Parathyroid adenoma (tissue), 2 donors: ENCODE measurements around the gene PRPF40A.
"Not testable (repeated sequence)": the region's sequence is repeated elsewhere in the genome, so short reads cannot be mapped to it uniquely, and the experiment has no call there.

Experiments used
- H2AFZ ChIP-seq: fragments of 300-600 bp; sonication (generic); one replicate; pipeline ENCODE4 v1.7.0; 2017; ENCODE audit warnings: antibody characterized with exemption, mild to moderate bottlenecking
- H3K27ac ChIP-seq: fragments of 300-600 bp; sonication (generic); one replicate; pipeline ENCODE4 v1.7.0; 2017
- H3K27me3 ChIP-seq: fragments of 300-600 bp; sonication (generic); one replicate; pipeline ENCODE4 v1.7.0; 2017; ENCODE audit warnings: low read length; ENCODE audit not compliant: control insufficient read depth, insufficient read depth
- H3K36me3 ChIP-seq: fragments of 300-600 bp; sonication (generic); one replicate; pipeline ENCODE4 v1.7.0; 2017; ENCODE audit warnings: low read length; ENCODE audit not compliant: control insufficient read depth, insufficient read depth
- H3K4me1 ChIP-seq: fragments of 300-600 bp; sonication (generic); one replicate; pipeline ENCODE4 v1.7.0; 2017; ENCODE audit warnings: control low read depth
- H3K4me2 ChIP-seq: fragments of 300-600 bp; sonication (generic); one replicate; pipeline ENCODE4 v1.7.0; 2017; ENCODE audit warnings: low read length
- H3K4me3 ChIP-seq: fragments of 300-600 bp; sonication (generic); one replicate; pipeline ENCODE4 v1.7.0; 2017; ENCODE audit warnings: low read depth, low read length
- H3K79me2 ChIP-seq: fragments of 300-600 bp; sonication (generic); one replicate; pipeline ENCODE4 v1.7.0; 2017; ENCODE audit warnings: control low read depth
- H3K9ac ChIP-seq: fragments of 300-600 bp; sonication (generic); one replicate; pipeline ENCODE4 v1.7.0; 2017; ENCODE audit warnings: mild to moderate bottlenecking
- H3K9me3 ChIP-seq: fragments of 300-600 bp; sonication (generic); one replicate; pipeline ENCODE4 v1.7.0; 2017; ENCODE audit warnings: low read length; ENCODE audit not compliant: control insufficient read depth
- TF ChIP-seq, protein P1 (sequence below): fragments of 300-600 bp; sonication (generic); IDR thresholded peaks from one replicate; pipeline ENCODE4 v1.7.0; 2017; ENCODE audit warnings: antibody characterized with exemption, mild to moderate bottlenecking
- donor health status: primary hyperparathyroidism.

Gene PRPF40A

DNA sequence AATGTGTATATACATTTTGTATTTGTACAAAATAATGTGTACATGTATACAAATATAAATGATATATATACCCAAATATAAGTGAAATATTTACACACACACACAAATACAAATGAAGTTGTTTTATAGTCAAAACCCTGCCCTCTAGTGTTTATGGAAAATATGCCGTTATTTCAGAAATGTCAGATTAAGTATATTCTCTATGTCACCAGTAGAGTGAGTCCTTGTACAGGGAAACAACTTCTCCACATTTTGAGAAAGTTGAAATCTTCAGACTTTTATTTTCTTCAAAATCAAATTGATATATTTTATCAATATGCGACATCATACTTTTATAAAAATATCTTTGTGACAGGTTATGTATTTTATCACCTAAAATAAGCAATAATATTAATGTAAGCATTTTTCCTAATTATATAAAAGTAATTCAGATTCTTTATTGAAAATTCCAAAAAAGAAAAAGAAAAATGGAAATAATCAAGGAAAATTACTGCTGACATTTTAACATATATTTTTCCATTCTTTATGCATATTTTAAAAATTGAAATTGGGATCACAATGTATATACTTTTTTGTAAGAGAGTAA lies 23.6 kb upstream of the PRPF40A start:
- Histone ChIP-seq H3K4me3 (no peak overlapping the region), H3K36me3 (no peaks in the 10 kb centered on the region), H3K27ac (no peak overlapping the region), H3K79me2 (no peaks in the 10 kb centered on the region), H2AFZ (no peak overlapping the region), H3K4me2 (no peak overlapping the region), H3K9me3 (no peaks in the 10 kb centered on the region), H3K4me1 (no peaks in the 10 kb centered on the region), H3K9ac (no peak overlapping the region), H3K27me3 (no peaks in the 10 kb centered on the region)
- TF ChIP-seq, protein P1, sequence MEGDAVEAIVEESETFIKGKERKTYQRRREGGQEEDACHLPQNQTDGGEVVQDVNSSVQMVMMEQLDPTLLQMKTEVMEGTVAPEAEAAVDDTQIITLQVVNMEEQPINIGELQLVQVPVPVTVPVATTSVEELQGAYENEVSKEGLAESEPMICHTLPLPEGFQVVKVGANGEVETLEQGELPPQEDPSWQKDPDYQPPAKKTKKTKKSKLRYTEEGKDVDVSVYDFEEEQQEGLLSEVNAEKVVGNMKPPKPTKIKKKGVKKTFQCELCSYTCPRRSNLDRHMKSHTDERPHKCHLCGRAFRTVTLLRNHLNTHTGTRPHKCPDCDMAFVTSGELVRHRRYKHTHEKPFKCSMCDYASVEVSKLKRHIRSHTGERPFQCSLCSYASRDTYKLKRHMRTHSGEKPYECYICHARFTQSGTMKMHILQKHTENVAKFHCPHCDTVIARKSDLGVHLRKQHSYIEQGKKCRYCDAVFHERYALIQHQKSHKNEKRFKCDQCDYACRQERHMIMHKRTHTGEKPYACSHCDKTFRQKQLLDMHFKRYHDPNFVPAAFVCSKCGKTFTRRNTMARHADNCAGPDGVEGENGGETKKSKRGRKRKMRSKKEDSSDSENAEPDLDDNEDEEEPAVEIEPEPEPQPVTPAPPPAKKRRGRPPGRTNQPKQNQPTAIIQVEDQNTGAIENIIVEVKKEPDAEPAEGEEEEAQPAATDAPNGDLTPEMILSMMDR = peak; percentile 80

DNA sequence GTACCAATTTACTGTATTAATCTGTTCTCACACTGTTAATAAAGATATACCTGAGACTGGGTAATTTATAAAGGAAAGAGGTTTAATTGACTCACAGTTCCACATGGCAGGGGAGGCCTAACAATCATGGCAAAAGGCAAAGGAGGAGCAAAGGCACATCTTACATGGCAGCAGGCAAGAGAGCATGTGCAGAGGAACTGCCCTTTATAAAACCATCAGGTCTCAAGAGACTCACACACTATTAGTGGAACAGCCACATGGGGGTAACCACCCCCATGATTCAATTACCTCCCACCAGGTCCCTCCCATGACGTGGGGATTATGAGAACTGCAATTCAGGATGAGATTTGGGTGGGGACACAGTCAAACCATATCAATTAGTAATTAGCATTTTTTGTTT lies 22.4 kb upstream of the PRPF40A start:
- H3K4me2 ChIP-seq, H3K27ac ChIP-seq, H3K4me1 ChIP-seq, H3K36me3 ChIP-seq, H3K27me3 ChIP-seq, H3K4me3 ChIP-seq, H3K79me2 ChIP-seq, H3K9me3 ChIP-seq, H3K9ac ChIP-seq, H2AFZ ChIP-seq: not testable (repeated sequence)

DNA sequence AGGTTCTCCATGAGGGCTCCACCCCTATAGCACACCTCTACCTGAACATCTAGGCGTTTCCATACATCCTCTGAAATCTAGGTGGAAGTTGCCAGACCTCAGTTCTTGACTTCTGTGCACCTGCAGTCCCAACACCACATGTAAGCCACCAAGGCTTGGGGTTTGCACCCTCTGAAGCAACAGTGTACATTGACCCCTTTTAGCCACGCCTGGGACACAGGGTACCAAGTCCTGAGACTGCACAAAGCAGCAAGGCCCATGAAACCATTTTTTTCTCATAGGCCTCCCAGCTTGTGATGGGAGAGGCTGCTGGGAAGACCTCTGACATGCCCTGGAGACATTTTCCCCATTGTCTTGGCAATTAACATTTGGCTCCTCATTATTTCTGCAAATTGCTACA lies 21.2 kb upstream of the PRPF40A start:
- Histone ChIP-seq H3K9me3 (no peaks in the 10 kb centered on the region), H3K27me3 (no peaks in the 10 kb centered on the region), H2AFZ (no peak overlapping the region), H3K4me1 (no peaks in the 10 kb centered on the region), H3K4me2 (no peak overlapping the region), H3K4me3 (no peak overlapping the region), H3K27ac (no peak overlapping the region), H3K9ac (no peak overlapping the region), H3K36me3 (no peaks in the 10 kb centered on the region), H3K79me2 (no peaks in the 10 kb centered on the region)
- TF ChIP-seq, protein P1 = no peak

DNA sequence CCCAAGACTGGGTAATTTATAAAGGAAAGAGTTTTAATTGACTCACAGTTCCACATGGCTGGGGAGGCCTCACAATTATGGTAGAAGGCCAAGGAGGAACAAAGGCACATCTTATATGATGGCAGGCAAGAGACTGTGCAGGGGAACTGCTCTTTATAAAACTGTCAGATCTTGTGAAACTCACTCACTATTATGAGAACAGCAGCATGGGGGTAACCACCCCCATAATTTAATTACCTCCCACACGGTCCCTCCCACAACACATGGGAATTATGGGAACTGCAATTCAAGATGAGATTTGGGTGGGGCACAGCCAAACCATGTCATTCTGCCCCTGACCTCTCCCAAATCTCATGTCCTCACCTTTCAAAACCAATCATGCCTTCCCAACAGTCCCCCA lies 20.2 kb upstream of the PRPF40A start:
- H3K4me1 ChIP-seq, H3K4me3 ChIP-seq, H3K27me3 ChIP-seq, H3K27ac ChIP-seq, H3K36me3 ChIP-seq, H2AFZ ChIP-seq, H3K9me3 ChIP-seq, H3K4me2 ChIP-seq, H3K9ac ChIP-seq, H3K79me2 ChIP-seq: not testable (repeated sequence)

DNA sequence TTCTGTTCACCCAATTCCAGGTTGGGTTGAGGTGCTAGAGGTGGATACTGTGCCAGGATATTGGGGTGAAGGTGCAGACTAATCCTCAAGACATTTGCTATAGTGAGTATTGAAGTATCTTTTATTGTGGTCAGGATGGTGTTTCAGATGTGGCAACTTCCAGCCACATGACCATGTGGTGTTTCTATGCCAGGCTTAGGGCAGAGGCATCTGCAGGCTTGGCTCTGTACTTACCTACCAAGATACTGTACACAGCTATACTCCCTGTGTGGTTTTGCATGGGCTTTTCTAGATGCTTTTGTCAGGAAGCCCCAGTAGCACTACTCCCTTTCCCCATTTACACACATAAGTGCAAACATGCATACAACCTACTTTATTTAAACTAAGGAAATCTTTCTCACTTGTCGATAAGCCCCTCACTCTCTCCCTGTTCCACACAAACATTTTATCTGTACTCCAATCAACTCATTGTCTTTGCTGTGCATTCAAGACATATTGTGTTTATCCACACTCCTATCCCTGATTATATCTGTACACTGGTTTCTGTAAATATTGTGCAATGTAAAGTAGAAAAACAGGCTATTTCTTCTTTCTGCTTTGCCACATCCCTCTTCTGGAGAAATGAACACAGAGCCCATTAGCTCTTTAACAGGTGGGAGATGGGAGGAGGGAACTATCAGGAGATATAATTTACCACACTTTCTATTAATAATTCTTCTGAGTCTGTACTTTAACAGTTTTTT lies 13.5 kb upstream of the PRPF40A start:
- Histone ChIP-seq H3K27ac (no peak overlapping the region), H3K9ac (no peak overlapping the region)
- TF ChIP-seq, protein P1 = no peak

More for the DNA sequence above, 13.5 kb upstream of the PRPF40A start:
- H3K36me3 ChIP-seq = no peaks in the 10 kb centered on the region
- no peaks in the 10 kb centered on the region for H3K27me3 ChIP-seq
- H2AFZ ChIP-seq = no peak overlapping the region
- no peaks in the 10 kb centered on the region for H3K4me1 ChIP-seq
- no peak overlapping the region for H3K4me2 ChIP-seq
- no peaks in the 10 kb centered on the region for H3K9me3 ChIP-seq
- H3K79me2 ChIP-seq = peaks cover 9% of the 10 kb centered on the region
- H3K4me3 ChIP-seq = no peak overlapping the region
